ENCODE results near the gene KRTAP5-1. TPM values are rescaled to one million over a fixed set of nuclear protein-coding genes. Genes with fewer than 3 reads are reported as not detected.

Gene KRTAP5-1
- polyA plus RNA-seq, 1 of the 3 experiments (the other 2 are of a cell fraction), result not detected

- H3K4me2 ChIP-seq, result no peak overlapping the region
- no peaks in the 10 kb centered on the region for H3K36me3 ChIP-seq (replicated peaks in 1 of 2; ENCODE audit: control insufficient read depth in 1 of 2, insufficient read depth in 2 of 2, low read length in 1 of 2)
- CTCF ChIA-PET, result interaction anchor here (1.0 to 10.5 kb wide), 4 partner anchors 15 to 51 kb away, joined by 3 to 398 read pairs (median 38); partner anchors contain the start of gene DUSP8
- no peak for DNase-seq
- peaks cover 12% of the 10 kb centered on the region for H3K27me3 ChIP-seq (ENCODE audit: insufficient read depth)
- no peaks in the 10 kb centered on the region for H3K9me2 ChIP-seq
- no peak overlapping the region for H3K9ac ChIP-seq
- TF ChIP-seq RCOR1 (IDR thresholded peaks at IDR 0.05; ENCODE audit: low read length), result no peak
- TF ChIP-seq TCF12 (IDR thresholded peaks at IDR 0.05), result no peak
- TF ChIP-seq RAD21 (IDR thresholded peaks at IDR 0.05; ENCODE audit: low read length), result no peak
- no peak for TF ChIP-seq GATA2 (CRISPR knock-in tag; IDR thresholded peaks at IDR 0.05)
- TF ChIP-seq IRF3 (IDR thresholded peaks at IDR 0.05; ENCODE audit: low read depth, low read length), result no peak
- TF ChIP-seq RXRA (IDR thresholded peaks at IDR 0.05; ENCODE audit: borderline replicate concordance, low read depth), result no peak
- TF ChIP-seq MEF2A (IDR thresholded peaks at IDR 0.05; ENCODE audit: borderline replicate concordance, low read depth), result no peak
- TF ChIP-seq MAX (IDR thresholded peaks at IDR 0.05; ENCODE audit: low read depth), result no peak
- no peak for TF ChIP-seq EP300 (IDR thresholded peaks at IDR 0.05; ENCODE audit: borderline replicate concordance in 1 of 2, low read depth in 1 of 2, low read length in 1 of 2)
- TF ChIP-seq FOXJ3 (CRISPR knock-in tag; IDR thresholded peaks at IDR 0.05), result no peak
- TF ChIP-seq MXI1 (IDR thresholded peaks at IDR 0.05; ENCODE audit: low read depth, low read length), result no peak
- no peak for TF ChIP-seq TAF1 (IDR thresholded peaks at IDR 0.05; ENCODE audit: borderline replicate concordance, low read depth, low read length)
- no peak overlapping the region for H3K4me3 ChIP-seq (ENCODE audit: low read depth in 2 of 2, low read length in 1 of 2)
- 55% methylated on average over 2 of the region's 6 CpGs for WGBS (ENCODE audit: low lambda C conversion rate)
- POLR2A ChIA-PET, result interaction anchor here (0.8 kb wide), 1 partner anchor 41 kb away, joined by 3 read pairs; no protein-coding TSS in a partner anchor
- H3K79me2 ChIP-seq (ENCODE audit: insufficient read depth), result no peaks in the 10 kb centered on the region
- H3K4me1 ChIP-seq (ENCODE audit: control insufficient read depth in 1 of 2, insufficient read depth in 2 of 2, low read depth in 1 of 2, low read length in 1 of 2), result peaks cover 0 to 6% of the 10 kb centered on the region in 2 experiments; a peak in 1 of 4 replicates
- H4K20me1 ChIP-seq (ENCODE audit: insufficient read depth), result no peaks in the 10 kb centered on the region
- H2AFZ ChIP-seq (ENCODE audit: low read depth), result no peak overlapping the region
- H3F3A ChIP-seq (replicated peaks; ENCODE audit: insufficient read depth), result no peaks in the 10 kb centered on the region
- H3K27ac ChIP-seq (ENCODE audit: low read depth in 2 of 2, low read length in 1 of 2), result no peak overlapping the region
- no peaks in the 10 kb centered on the region for H3K9me3 ChIP-seq
These were observed 40.5 kb downstream of the KRTAP5-1 start for GRCh38 chr11:1544536-1544935.

GRCh38 chr11:1543606-1544263 lies 41.3 kb downstream of the KRTAP5-1 start:
- DNase-seq, result no peak
- POLR2A ChIA-PET, result interaction anchor here (0.8 kb wide), 1 partner anchor 40 kb away, joined by 3 read pairs; no protein-coding TSS in a partner anchor
- Histone ChIP-seq H3F3A (replicated peaks; ENCODE audit: insufficient read depth) (no peaks in the 10 kb centered on the region), H4K20me1 (ENCODE audit: insufficient read depth) (no peaks in the 10 kb centered on the region), H3K27me3 (ENCODE audit: insufficient read depth) (peaks cover 12% of the 10 kb centered on the region), H3K9ac (no peak overlapping the region), H3K4me3 (ENCODE audit: low read depth in 2 of 2, low read length in 1 of 2) (no peak overlapping the region), H3K79me2 (ENCODE audit: insufficient read depth) (no peaks in the 10 kb centered on the region), H2AFZ (ENCODE audit: low read depth) (no peak overlapping the region), H3K4me2 (no peak overlapping the region), H3K27ac (ENCODE audit: low read depth in 2 of 2, low read length in 1 of 2) (no peak overlapping the region), H3K9me2 (no peaks in the 10 kb centered on the region), H3K4me1 (ENCODE audit: control insufficient read depth in 1 of 2, insufficient read depth in 2 of 2, low read depth in 1 of 2, low read length in 1 of 2) (peaks cover 0 to 6% of the 10 kb centered on the region in 2 experiments; a peak in 1 of 4 replicates), H3K36me3 (replicated peaks in 1 of 2; ENCODE audit: control insufficient read depth in 1 of 2, insufficient read depth in 2 of 2, low read length in 1 of 2) (no peaks in the 10 kb centered on the region), H3K9me3 (no peaks in the 10 kb centered on the region)
- WGBS (ENCODE audit: low lambda C conversion rate), result 18% methylated on average over 2 of the region's 13 CpGs
- CTCF ChIA-PET, result interaction anchor here (0.9 to 10.5 kb wide), 3 partner anchors 28 to 97 kb away, joined by 3 to 398 read pairs (median 3); partner anchors contain the start of gene DUSP8
- TF ChIP-seq FOXM1 (IDR thresholded peaks at IDR 0.05; ENCODE audit: low read depth), result no peak
- TF ChIP-seq RAD21 (IDR thresholded peaks at IDR 0.05; ENCODE audit: low read length), result no peak
- TF ChIP-seq, protein P1, sequence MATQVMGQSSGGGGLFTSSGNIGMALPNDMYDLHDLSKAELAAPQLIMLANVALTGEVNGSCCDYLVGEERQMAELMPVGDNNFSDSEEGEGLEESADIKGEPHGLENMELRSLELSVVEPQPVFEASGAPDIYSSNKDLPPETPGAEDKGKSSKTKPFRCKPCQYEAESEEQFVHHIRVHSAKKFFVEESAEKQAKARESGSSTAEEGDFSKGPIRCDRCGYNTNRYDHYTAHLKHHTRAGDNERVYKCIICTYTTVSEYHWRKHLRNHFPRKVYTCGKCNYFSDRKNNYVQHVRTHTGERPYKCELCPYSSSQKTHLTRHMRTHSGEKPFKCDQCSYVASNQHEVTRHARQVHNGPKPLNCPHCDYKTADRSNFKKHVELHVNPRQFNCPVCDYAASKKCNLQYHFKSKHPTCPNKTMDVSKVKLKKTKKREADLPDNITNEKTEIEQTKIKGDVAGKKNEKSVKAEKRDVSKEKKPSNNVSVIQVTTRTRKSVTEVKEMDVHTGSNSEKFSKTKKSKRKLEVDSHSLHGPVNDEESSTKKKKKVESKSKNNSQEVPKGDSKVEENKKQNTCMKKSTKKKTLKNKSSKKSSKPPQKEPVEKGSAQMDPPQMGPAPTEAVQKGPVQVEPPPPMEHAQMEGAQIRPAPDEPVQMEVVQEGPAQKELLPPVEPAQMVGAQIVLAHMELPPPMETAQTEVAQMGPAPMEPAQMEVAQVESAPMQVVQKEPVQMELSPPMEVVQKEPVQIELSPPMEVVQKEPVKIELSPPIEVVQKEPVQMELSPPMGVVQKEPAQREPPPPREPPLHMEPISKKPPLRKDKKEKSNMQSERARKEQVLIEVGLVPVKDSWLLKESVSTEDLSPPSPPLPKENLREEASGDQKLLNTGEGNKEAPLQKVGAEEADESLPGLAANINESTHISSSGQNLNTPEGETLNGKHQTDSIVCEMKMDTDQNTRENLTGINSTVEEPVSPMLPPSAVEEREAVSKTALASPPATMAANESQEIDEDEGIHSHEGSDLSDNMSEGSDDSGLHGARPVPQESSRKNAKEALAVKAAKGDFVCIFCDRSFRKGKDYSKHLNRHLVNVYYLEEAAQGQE (IDR thresholded peaks at IDR 0.05; ENCODE audit: low read depth, low read length), result no peak
- TF ChIP-seq MEF2A (IDR thresholded peaks at IDR 0.05; ENCODE audit: borderline replicate concordance, low read depth), result no peak
- no peak for TF ChIP-seq TAF1 (IDR thresholded peaks at IDR 0.05; ENCODE audit: borderline replicate concordance, low read depth, low read length)
- TF ChIP-seq TCF12 (IDR thresholded peaks at IDR 0.05), result no peak
- no peak for TF ChIP-seq RXRA (IDR thresholded peaks at IDR 0.05; ENCODE audit: borderline replicate concordance, low read depth)
- no peak for TF ChIP-seq NFIC (IDR thresholded peaks at IDR 0.05; ENCODE audit: borderline replicate concordance)
- no peak for TF ChIP-seq MAX (IDR thresholded peaks at IDR 0.05; ENCODE audit: low read depth)
- TF ChIP-seq RFX5 (IDR thresholded peaks at IDR 0.05; ENCODE audit: low read length), result no peak

Data from SK-N-SH (cell line).